Germinal center (tissue), 1 donor: Measurements from ENCODE around the gene MYO5A.
"Not testable (repeated sequence)": the region's sequence is repeated elsewhere in the genome, so short reads cannot be mapped to it uniquely, and the experiment has no call there.

Source experiments
- DNase-seq: peaks from one replicate; pipeline ENCODE4 v3.0.0; 2012; ENCODE audit warnings: mixed read lengths, low spot score

The MYO5A gene

DNA sequence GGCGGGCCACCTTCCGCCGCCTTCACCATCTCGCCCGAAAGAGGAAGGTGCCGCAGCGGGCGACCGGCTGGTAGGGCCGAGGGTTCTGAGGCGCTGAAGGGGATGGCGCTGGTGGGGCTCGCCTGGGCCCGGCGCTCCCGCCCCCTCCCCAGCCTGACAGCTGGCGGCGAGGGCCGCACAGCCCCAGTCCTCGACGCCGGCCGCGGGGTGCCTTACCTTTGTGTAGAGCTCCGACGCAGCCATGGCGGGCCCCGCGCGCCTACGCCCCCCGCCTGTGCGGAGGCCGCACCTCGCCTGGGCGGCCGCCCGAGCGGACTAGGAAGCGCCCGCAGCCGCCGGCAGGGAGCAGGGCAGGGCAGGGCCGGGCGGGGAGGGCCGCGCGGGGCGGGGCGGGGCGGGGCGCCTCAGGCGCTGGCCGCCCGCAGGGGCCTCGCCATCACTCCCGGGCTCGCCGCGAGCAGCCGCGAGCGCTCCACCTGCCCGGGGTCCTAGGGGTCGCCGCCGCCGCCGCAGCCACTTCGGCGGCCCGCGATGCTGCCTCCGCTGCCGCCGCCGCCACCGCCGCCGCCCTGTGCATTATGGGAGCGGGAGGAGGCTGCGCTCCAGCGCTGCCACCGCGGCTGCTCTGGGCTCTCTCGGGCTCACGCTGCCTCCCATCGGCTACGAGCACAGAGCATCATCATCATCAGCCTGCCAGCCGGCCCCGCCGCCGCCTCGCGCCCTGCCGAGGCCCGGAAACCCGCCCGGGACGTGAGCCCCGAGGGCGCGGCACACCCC is at the start of gene MYO5A:
MYO5A (minus strand) TSS at position 317 of the 777 bp plus-strand sequence; CDS start at position 243, 74 bp downstream.
- peak; percentile 87 for DNase-seq

DNA sequence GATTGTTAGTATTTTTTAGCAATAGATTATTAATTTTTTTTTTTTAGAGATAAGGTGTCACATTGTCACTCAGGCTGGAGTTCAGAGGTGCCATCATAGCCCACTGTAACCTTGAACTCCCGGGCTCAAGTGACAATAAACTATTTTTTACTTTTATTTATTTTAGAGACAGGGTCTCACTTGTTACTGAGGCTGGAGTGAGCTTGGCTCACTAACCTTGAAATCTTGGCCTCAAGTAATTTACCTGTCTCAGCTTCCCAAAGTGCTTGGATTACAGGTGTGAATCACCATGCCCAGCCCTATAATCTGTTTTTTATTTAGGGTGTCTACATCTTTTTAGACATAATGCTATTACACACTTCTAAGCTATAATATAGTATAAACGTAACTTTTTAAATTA is 48.0 kb upstream of the MYO5A start:
- DNase-seq: no peak

DNA sequence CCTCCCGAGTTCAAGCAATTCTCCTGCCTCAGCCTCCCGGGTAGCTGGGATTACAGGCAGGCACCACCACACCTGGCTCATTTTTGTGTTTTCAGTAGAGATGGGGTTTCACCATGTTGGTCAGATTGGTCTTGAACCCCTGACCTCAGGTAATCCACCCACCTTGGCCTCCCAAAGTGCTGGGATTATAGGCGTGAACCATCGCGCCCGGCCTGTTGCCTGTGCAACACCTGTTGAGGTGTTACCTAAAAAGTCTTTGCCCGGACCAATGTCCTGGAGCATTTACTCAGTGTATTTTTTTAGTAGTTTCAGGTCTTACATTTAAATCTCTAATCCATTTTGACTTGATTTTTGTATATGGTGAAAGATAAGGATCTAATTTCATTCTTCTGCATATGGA is 46.9 kb upstream of the MYO5A start:
- DNase-seq: not testable (repeated sequence)

DNA sequence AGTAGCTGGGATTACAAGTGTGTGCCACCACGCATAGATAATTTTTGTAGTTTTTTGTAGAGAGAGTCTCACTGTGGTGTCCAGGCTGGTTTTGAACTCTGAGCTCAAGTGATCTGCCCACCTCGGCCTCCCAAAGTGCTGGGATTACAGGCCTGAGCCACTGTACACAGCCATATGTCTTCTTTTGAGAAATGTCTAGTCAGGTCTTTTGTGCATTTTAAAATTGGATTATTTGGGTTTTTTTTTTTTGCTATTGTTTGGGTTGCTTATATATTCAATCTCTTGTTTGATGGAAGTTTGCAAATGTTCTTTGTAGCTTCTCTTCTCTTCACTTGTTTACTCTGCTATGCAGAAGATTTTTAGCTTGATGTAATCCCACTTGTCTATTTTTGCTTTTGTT is 46.4 kb upstream of the MYO5A start:
- DNase-seq: no peak

DNA sequence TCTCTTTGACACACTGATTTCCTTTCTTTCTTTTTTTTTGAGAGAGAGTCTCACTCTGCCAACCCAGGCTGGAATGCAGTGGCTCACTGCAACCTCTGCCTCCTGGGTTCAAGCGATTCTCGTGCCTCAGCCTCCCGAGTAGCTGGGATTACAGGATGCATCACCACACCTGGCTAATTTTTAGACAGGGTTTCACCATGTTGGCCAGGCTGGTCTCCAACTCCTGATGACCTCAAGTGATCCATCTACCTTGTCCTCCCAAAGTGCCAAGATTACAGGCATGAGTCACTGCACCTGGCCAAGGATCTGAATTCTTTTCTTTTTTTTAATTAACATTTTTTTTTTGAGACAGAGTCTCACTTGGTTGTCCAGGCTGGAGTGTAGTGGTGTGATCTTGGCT is 45.9 kb upstream of the MYO5A start:
- not testable (repeated sequence) for DNase-seq

DNA sequence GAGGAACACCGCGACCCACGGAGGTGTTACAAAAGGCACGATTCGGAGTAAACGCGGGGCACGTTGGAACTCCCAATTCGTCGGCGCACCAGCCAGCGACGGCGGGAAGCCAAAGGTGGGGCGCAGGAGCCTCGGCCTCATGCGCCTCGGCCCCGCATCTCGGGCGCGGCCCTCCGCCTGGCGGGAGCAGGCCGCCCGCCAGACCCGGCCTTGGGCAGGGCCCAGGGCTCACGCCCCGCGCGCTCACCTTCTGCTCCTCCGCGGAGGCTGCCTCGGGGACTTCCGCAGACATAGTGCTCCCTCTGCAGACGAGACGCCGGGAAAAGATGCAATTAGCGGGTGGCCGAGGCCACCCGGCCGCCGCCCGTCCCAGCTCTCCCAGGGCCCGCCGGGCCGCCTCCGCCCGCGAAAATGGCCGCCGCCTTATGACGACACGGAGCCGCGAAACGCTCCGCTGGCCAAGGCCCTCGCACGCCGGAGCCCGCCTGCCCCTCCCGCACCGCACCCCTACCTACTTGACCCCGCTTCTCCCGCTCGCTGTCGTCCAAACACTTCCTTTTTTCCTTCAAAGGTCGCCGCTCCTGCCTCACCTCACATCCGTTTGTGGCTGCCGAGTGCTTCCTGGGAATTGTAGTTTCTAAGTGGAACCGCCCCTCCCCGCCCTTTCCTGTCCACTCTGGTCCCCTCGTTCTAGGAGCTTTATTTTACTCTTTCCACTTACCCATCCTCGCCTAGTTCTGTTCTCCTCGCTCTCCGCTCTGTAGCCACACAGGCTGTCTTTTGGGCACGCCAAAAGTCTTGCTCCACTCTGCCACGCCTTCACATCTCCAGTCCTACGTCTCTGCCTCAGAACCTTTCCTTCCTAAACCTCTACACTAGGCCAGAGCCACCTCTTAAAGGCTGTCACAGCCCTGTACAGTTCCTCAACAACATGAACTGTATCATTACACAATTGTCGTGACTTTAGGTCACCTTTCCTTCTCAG is 40.2 kb upstream of the MYO5A start, which contains the start of gene ARPP19:
ARPP19 (minus strand) TSS at position 430 of the 985 bp plus-strand sequence; CDS start at position 292, 138 bp downstream.
- peak; percentile 89 for DNase-seq

DNA sequence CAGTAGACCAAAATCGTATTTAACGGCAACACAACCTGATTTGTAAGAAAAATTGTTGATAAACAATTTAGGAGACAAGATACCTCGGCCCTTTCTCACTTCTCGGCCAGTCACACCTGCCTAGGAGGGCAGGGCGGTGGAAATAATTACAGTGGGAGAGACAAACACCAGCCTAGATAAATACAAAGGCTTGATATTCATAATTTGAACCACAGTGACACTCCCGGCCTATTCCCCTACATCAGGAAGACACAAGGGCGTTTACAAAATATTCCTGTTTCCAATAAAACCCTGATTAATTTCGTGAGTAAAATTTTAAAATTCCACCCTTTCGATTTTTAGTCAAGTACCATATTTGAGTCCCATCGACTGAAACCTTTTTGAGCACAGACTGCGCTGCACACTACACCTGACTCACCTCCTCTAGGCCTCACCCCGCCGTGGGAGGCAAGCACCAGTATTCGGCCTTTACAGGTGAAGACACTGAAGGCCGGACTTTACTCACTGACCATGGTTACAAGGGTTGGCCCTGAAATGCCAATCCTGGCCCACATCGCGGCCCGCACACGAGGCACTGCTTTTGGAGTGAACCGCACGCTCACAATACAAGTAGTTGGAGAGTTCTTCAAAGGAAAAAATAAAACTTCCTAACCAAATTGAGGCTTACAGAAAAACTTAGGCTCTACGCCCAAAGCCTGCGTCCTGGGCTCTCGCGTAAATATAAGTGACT is 39.4 kb upstream of the MYO5A start:
- peak; percentile 31 for DNase-seq

DNA sequence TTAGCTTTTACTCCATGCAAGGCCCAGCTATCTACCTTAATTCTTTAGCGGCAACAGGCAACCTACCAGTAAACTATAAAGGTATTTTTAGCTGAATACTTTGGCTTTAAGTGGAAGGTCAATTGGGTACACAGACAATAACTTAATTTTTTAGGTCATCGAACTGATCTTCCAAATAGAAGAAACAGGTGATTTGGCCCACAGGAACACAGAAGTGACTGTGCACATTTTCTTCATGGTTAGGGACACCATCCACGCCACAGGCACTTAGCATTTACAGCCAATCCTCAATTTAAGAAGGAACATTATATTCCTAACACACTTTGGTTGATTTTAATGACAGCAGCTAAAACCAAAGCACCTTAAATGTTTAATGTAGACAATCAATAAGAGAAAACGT is 38.2 kb upstream of the MYO5A start:
- DNase-seq: no peak

DNA sequence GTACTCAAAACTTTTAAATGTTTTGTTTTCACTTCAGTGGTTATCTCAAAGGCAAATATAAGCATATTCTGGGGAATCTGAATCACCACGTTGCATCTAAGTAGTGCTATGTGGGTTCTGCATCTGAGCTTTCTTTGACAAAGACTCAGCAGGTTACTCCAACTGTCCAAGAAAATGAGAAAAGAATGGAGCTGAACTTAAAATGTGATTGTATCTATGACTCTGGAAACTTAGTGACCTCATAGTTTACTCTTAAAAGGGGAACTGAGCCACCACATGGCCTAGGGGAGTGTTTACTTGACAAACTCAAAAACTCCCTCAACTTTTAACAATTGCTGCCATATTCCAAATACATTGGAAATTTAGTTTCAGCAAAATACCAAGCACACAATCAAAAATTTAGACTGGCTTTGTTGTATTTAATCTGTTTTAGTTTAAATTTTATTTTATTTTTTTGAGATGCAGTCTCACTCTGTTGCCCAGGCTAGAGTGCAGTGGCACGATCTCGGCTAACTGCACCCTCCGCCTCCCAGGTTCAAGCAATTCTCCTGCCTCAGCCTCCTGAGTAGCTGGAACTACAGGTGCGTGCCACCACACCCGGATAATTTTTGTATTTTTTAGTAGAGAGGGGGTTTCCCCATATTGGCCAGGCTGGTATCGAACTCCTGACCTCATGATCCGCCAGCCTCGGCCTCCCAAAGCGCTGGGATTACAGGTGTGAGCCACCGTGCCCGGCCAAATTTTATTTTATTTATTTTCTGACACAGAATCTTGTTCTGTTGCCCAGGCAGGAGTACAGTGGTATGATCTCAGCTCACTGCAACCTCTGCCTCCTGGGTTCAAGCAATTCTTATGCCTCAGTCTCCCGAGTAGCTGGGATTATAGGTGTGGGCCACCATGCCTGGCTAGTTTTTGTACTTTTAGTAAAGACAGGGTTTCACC is 37.0 kb upstream of the MYO5A start:
- peak; percentile 15 for DNase-seq

DNA sequence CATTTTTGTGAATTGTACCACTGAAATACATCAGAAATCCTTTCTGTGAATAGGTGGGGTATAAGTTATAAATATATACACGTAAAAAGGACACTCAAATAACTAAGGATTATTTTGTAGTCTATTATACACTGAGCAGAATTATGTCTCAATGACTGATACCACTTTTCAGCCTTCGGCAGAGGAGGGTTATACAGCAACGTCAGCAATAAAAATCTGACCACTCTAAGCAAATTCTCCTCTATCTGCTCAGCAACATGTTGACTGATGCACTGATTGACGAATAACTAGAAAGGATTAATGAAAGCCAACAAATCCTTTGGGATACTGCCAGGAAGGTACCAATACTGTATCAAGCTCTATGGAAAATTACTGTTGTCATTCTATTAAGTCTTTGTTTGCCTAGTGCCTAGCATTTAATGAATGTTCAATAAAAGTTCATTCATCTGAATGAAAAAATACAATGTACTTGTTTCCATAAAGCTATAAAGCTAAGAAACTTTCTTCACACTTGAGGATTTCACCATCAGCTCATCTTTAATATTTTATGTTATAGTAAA is 34.9 kb upstream of the MYO5A start:
- DNase-seq: no peak

DNA sequence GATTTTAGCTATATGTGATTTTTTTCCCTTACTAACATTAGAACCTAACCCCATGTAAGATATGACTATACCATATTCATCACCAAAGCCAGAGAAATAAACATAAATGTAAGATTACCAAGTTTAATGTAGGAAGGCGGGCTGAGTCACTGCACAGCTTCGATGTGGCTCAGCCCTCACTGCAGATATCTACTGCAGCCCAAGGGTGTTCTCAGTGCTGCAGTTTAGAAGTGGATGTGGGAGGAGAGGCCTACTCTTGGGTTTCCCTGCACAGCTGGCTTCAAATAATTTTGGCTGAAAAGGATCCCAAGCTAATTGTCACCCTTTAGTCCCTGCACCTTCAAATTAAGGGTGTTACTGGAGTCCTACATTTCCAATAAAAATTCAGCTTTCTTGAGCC is 30.9 kb upstream of the MYO5A start:
- DNase-seq: no peak

DNA sequence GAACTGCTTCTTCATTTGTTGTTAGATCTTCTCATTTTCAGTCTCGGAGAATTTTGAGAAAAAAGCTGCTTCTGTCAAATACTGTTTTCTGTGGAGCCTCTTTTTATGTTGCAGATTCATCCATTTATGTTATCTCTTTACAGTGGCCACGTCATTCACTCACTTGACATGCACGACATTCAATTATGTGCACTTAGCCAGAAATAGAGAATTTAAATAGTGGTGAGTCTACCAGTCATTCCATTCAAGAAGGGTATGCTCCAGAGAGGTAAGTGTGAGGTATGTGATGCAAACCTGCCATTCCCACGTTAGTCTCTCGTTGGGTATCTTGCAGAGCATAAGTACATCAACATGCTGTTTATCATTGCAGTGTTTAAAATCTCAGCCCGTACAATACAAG is 30.3 kb upstream of the MYO5A start:
- no peak for DNase-seq

DNA sequence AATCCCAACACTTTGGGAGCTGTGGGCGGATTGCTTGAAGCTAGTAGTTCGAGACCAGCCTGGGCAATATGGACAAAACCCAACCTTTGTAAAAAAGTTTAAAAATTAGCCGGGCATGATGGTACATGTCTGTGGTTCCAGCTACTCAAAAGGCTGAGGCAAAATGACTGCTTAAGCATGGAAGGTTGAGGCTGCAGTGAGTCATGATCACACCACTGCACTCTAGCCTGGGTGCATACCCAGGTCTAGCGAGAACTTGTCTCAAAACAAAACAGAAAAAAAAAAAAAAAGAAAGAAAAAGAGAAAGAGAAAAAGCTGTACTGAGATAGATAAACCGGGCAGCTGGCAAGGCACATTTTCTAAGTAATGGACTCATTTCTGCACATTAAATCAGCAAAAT is 29.5 kb upstream of the MYO5A start:
- DNase-seq: no peak

DNA sequence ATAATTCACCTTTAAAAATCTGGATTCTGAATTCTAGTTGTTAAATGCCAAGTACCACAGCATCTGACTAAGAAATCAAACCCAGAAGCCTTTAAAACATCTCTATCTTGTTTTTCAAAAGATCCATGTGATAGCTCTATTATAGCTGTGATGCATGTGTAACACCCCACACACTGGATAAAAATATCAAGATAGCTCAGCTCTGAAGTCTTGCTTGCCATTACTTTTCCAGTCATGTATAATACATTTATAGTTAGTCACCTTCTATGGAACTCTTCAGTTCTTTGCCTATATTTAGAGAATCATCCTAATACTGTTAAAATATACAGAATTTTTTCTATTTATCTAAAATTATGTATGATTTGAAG is 28.6 kb upstream of the MYO5A start:
- DNase-seq: no peak

DNA sequence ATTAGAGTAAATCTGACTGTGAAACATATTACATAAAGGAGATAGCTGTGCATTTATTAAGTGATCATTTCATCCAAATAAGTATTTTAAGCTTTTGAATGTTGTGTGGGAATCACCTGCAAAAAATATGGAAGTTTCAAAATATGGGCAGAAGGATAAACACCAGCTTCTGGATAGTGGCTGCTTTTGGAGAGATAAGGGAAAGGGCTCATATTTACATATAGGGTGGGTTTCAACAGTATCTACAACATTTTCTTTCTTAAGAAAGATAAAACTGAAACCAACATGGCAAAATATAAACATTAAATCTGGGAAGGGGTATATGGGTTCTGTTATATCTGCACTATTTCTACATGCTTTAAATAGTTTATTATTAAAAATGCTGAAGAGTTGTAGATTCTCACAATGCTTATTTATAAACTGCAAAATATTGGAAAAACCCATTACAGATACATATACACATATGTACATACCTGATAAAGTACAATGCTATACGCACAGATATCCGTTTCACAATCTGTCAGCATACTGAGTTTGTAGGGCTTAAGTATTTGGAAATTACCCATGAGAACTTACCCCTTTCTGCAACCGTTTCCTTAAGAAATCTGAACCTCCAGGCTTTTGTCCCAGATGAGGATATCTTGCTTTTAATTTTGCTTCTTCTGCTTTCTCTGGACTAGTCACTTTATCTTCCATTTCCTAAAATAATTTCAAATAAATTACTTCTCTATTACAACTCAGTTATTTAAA is 28.0 kb upstream of the MYO5A start:
- DNase-seq: no peak

DNA sequence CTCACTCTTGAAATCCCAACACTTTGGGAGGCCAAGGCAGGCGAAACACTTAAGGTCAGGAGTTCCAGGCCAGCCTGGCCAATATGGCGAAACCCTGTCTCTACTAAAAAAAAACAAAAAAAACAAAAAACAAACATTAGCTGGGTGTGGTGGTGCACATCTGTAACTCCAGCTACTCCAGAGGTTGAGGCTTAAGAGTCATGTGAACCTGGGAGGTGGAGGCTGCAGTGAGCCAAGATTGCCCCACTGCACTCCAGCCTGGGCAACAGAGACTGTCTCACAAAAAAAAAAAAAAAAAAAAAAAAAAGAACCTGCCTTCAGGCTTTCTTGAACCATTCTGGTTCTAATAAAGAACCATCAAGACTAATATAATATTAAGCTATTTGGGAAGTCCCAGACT is 23.6 kb upstream of the MYO5A start:
- no peak for DNase-seq

DNA sequence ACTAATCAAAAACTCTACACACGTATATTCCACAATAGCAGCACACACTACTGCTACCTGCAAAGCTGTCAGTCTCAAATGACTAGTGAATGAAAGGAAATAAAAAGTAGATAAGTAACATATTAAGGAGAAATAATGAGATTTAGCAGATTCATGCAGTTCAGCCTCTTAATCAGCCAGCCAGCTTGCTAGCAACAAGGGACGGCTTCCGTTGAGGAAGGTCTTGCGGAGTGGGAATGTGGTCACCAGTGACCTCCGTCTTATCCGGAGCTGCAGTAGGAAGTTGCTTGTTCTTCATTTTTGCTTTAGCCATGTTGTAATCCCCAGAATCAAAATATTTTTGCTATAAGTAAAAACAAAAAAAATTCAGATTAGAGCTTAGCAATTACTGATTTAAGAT is 23.1 kb upstream of the MYO5A start:
- no peak for DNase-seq

DNA sequence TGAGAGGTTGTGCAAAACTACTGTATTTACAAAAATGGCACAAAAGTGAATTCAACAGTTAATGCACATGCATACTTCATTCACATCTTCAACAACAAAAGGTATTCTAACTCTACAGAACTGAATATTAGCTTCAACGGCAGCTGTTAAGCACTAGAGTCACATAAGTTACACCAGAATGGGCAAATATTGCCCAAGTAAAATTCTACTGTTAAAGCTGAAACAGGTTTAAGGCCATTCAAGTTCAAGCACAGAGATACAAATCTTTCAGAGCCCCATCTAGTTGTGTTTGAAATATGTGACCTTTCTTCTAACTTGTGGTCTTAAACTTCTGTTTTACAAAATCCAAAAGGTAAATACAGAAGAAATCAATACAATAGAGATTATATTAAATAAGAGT is 22.5 kb upstream of the MYO5A start:
- not testable (repeated sequence) for DNase-seq

DNA sequence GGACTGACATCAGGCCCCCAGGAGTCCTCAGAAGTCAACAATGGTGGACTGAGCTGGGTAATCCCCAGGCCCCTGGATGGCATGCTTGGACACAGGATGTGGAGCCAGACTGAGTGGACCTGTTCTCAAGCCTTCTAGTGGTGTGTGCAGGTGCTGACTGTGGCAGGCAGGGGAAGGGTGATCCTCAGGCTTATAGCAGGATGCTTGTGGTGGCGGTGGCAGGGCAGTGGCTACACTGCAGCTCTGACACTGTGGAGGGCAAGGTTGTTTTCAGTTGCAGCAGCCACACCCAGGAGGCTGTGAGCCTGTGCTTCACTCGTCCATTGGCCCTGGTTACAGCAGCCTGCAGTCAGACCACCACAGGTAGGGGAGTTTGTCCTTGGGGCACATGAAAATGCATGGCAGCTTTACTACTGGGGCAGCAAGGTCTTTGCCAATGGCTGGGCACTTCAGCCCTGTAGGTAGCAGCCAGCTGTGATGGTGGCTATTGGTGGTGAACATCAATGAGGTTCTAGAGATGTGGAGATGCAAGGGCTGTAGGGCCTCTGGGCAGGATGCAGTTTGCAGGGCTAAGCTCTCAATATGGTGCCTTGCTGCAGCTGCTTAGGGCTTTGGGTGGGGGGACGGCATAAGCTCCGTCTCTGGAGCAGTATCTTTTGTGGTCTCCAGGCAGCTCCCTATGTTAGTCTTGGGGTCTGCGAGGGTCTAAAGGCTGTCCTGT is 17.5 kb upstream of the MYO5A start:
- DNase-seq: no peak
